GM21825 (cell line): ENCODE measurements around the gene TSPAN3.

Source experiments
- ATAC-seq: cut with Tn5 transposase; IDR thresholded peaks from one replicate; pipeline ENCODE4 v1.9.1; 2021; ENCODE audit warnings: mild to moderate bottlenecking, moderate library complexity; ENCODE audit not compliant: unreplicated experiment

The TSPAN3 gene

GRCh38 chr15:76993114-76993725, 77.7 kb downstream of the TSPAN3 start:
- ATAC-seq: no peak

DNA sequence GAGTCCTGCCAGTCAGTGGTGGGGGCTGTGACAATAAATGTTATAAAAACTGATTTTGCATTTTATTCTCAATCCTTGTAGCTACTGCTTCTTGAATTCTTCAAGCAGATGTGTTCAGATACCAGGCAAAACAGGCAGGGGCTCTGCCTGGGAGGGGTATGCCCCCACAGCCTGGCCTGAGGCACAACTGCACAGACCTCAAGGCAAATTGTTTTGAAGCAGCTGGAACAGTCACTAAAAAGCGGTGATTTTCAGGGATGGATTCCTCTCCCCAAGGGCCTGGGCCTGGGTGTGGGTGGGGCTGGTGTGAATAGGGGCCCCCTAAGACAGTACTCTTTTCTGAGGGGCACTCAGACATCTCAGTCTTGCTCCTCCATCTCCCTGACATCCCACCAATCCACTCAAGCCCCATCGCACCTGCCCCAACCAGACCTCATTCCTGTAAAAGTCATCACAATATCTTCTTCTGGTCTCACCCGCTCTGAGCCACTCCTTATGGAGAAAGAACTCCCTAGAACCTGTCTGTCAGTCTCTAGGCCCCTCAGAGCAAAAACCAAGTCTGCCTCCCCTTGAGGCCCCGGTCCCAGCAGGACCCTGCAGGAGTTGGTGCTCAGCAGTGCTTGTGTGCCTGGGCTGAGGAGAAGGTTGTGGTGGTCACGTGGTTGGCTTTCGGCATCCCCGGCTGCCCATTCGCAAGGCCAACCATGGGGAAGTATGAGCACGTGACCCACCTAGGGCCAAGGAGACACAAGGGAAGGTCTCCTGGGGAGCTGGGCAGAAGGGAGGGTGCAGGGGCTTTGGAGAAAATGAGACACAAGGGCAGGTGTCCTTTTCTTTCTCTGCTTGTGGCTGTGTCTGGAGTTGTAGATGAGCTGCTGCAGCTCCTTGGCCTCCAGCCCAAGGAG, 78.9 kb downstream of the TSPAN3 start:
- no peak for ATAC-seq
